NB4 (cell line): Measurements from ENCODE around the gene SLC25A48.

ENCODE experiments used
- MYC ChIP-seq: IDR thresholded peaks from 2 replicates; pipeline ENCODE4 v1.6.1; 2011; ENCODE audit warnings: low read depth, low read length
- POLR2A ChIP-seq: IDR thresholded peaks from 2 replicates; pipeline ENCODE4 v1.6.1; 2011; ENCODE audit warnings: mild to moderate bottlenecking; ENCODE audit not compliant: insufficient read length; ENCODE audit errors: extremely low read depth
- TF ChIP-seq, protein P1 (sequence below): IDR thresholded peaks from one replicate; pipeline ENCODE4 v1.5.1; 2012; ENCODE audit warnings: low read depth, low read length
- TF ChIP-seq, protein P2 (sequence below): IDR thresholded peaks from 2 replicates; pipeline ENCODE4 v1.6.1; 2011; ENCODE audit warnings: low read depth, low read length

DNA sequence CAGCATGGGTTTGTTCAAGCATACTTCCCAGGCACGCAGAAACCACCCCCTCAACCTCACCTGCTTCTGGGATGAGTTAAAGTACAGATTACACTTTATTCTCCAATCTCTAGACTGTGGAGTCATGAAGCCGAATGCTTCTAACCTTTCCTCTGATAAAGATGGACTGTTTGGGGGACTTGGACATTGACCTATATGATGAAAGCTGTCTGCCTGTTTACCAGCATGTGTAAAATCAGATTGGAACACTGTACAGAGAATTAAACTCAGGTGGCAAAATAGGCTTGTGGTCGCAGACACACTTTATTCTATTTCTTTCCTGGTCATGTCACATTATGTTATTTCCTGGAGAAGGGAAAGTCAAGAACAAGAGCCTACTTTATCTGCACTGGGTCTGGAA, 35.5 kb downstream of the SLC25A48 start:
- TF ChIP-seq POLR2A (no peak), MYC (no peak)
- TF ChIP-seq, protein P1, sequence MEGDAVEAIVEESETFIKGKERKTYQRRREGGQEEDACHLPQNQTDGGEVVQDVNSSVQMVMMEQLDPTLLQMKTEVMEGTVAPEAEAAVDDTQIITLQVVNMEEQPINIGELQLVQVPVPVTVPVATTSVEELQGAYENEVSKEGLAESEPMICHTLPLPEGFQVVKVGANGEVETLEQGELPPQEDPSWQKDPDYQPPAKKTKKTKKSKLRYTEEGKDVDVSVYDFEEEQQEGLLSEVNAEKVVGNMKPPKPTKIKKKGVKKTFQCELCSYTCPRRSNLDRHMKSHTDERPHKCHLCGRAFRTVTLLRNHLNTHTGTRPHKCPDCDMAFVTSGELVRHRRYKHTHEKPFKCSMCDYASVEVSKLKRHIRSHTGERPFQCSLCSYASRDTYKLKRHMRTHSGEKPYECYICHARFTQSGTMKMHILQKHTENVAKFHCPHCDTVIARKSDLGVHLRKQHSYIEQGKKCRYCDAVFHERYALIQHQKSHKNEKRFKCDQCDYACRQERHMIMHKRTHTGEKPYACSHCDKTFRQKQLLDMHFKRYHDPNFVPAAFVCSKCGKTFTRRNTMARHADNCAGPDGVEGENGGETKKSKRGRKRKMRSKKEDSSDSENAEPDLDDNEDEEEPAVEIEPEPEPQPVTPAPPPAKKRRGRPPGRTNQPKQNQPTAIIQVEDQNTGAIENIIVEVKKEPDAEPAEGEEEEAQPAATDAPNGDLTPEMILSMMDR = no peak
- TF ChIP-seq, protein P2, sequence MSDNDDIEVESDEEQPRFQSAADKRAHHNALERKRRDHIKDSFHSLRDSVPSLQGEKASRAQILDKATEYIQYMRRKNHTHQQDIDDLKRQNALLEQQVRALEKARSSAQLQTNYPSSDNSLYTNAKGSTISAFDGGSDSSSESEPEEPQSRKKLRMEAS = no peak
